Activated CD4-positive, alpha-beta memory T cell treated with anti-CD3 and anti-CD28 coated beads for 36 hours (primary cell): Measurements from ENCODE around the gene KCNJ9. TPM values are rescaled to one million over a fixed set of nuclear protein-coding genes. Genes with fewer than 3 reads are reported as not detected.
"Not testable (repeated sequence)": the region's sequence is repeated elsewhere in the genome, so short reads cannot be mapped to it uniquely, and the experiment has no call there.

ENCODE experiments used
- CTCF ChIA-PET: fragments of 350-600 bp; sonication (Branson Sonifier 250); formaldehyde crosslinking; loops from one replicate; lab custom pipeline; 2021; ENCODE audit warnings: antibody characterized with exemption, inconsistent platforms; lab: Charles Lee
- POLR2A ChIA-PET: fragments of 350-600 bp; sonication (Branson Sonifier 250); formaldehyde crosslinking; loops from one replicate; lab custom pipeline; 2021; ENCODE audit warnings: antibody characterized with exemption; lab: Charles Lee
- DNase-seq: peaks from one replicate; pipeline ENCODE4 v3.0.0-alpha.2; 2020
- H3K27ac Mint-ChIP-seq: one replicate; pipeline ENCODE4 v1.8.0; 2021; ENCODE audit warnings: mixed read lengths
- H3K27me3 Mint-ChIP-seq: one replicate; pipeline ENCODE4 v1.8.0; 2021; ENCODE audit warnings: mixed read lengths
- H3K36me3 Mint-ChIP-seq: one replicate; pipeline ENCODE4 v1.8.0; 2021; ENCODE audit warnings: mixed read lengths
- H3K4me1 Mint-ChIP-seq: one replicate; pipeline ENCODE4 v1.8.0; 2021; ENCODE audit warnings: low read depth, mixed read lengths
- H3K4me3 Mint-ChIP-seq: one replicate; pipeline ENCODE4 v1.8.0; 2021; ENCODE audit warnings: mild to moderate bottlenecking, mixed read lengths
- H3K9me3 Mint-ChIP-seq: one replicate; pipeline ENCODE4 v1.8.0; 2021; ENCODE audit warnings: mixed read lengths
- intact Hi-C: fragments of 100-400 bp; cut with micrococcal nuclease; formaldehyde crosslinking; loops from one replicate; pipeline ENCODE4 v1.15.1; 2023
- total RNA-seq, 2 experiments: library from RNA; stranded (reverse); gene quantifications; one replicate each; pipeline ENCODE4 v1.2.3, GENCODE V29; 2021

KCNJ9 gene
- total RNA-seq, 2 experiments from 2014 or later = not detected

GRCh38 chr1:160120797-160121196, 39.5 kb downstream of the KCNJ9 start:
- CTCF ChIA-PET = no interaction called here
- Mint-ChIP-seq H3K4me3 (no peak overlapping the region), H3K4me1 (no peaks in the 10 kb centered on the region), H3K27ac (no peak overlapping the region), H3K36me3 (no peaks in the 10 kb centered on the region), H3K9me3 (no peaks in the 10 kb centered on the region), H3K27me3 (peaks cover 11% of the 10 kb centered on the region)
- DNase-seq = no peak
- POLR2A ChIA-PET = no interaction called here
- intact Hi-C loops = no loop called here

GRCh38 chr1:160121388-160121787, 40.0 kb downstream of the KCNJ9 start:
- intact Hi-C loops = no loop called here
- H3K9me3 Mint-ChIP-seq = no peaks in the 10 kb centered on the region
- no peaks in the 10 kb centered on the region for H3K36me3 Mint-ChIP-seq
- no peak for DNase-seq
- H3K4me3 Mint-ChIP-seq = no peak overlapping the region
- CTCF ChIA-PET = interaction anchor here (2.0 kb wide), 1 partner anchor 20 kb away, joined by 5 read pairs; no protein-coding TSS in a partner anchor
- POLR2A ChIA-PET = no interaction called here
- H3K4me1 Mint-ChIP-seq = no peaks in the 10 kb centered on the region
- H3K27me3 Mint-ChIP-seq = peaks cover 6% of the 10 kb centered on the region
- H3K27ac Mint-ChIP-seq = no peak overlapping the region

- Mint-ChIP-seq H3K27ac (no peak overlapping the region), H3K4me3 (no peak overlapping the region), H3K9me3 (no peaks in the 10 kb centered on the region), H3K4me1 (no peaks in the 10 kb centered on the region), H3K27me3 (no peaks in the 10 kb centered on the region), H3K36me3 (no peaks in the 10 kb centered on the region)
- DNase-seq = no peak
- CTCF ChIA-PET = interaction anchor here (2.0 kb wide), 1 partner anchor 22 kb away, joined by 5 read pairs; no protein-coding TSS in a partner anchor
- intact Hi-C loops = no loop called here
- POLR2A ChIA-PET = no interaction called here
Observed at GRCh38 chr1:160122978-160123495, 41.7 kb downstream of the KCNJ9 start.

- POLR2A ChIA-PET = no interaction called here
Observed at GRCh38 chr1:160123726-160124125, 42.4 kb downstream of the KCNJ9 start.

GRCh38 chr1:160124705-160125478, 43.6 kb downstream of the KCNJ9 start:
- ChIA-PET POLR2A (no interaction called here), CTCF (no interaction called here)
- H3K4me3 Mint-ChIP-seq = no peak overlapping the region

More at GRCh38 chr1:160123726-160124125, 42.4 kb downstream of the KCNJ9 start:
- DNase-seq = no peak
- H3K4me3 Mint-ChIP-seq = no peak overlapping the region
- H3K9me3 Mint-ChIP-seq = no peaks in the 10 kb centered on the region
- H3K27me3 Mint-ChIP-seq = no peaks in the 10 kb centered on the region
- intact Hi-C loops = no loop called here
- no peaks in the 10 kb centered on the region for H3K4me1 Mint-ChIP-seq
- H3K36me3 Mint-ChIP-seq = no peaks in the 10 kb centered on the region
- CTCF ChIA-PET = no interaction called here
- no peak overlapping the region for H3K27ac Mint-ChIP-seq

GRCh38 chr1:160125746-160126145, 44.4 kb downstream of the KCNJ9 start:
- ChIA-PET POLR2A (no interaction called here), CTCF (no interaction called here)
- H3K27me3 Mint-ChIP-seq = peaks cover 1% of the 10 kb centered on the region
- no peaks in the 10 kb centered on the region for H3K4me1 Mint-ChIP-seq
- DNase-seq = no peak
- no peaks in the 10 kb centered on the region for H3K36me3 Mint-ChIP-seq
- no peaks in the 10 kb centered on the region for H3K9me3 Mint-ChIP-seq
- intact Hi-C loops = no loop called here
- H3K4me3 Mint-ChIP-seq = no peak overlapping the region
- no peak overlapping the region for H3K27ac Mint-ChIP-seq

More at GRCh38 chr1:160124705-160125478, 43.6 kb downstream of the KCNJ9 start:
- Mint-ChIP-seq H3K9me3 (no peaks in the 10 kb centered on the region), H3K36me3 (no peaks in the 10 kb centered on the region), H3K4me1 (no peaks in the 10 kb centered on the region), H3K27ac (no peak overlapping the region), H3K27me3 (no peaks in the 10 kb centered on the region)
- intact Hi-C loops = no loop called here
- no peak for DNase-seq

GRCh38 chr1:160126342-160126741, 45.0 kb downstream of the KCNJ9 start:
- H3K4me1 Mint-ChIP-seq, POLR2A ChIA-PET, H3K27ac Mint-ChIP-seq, intact Hi-C loops, DNase-seq, CTCF ChIA-PET, H3K9me3 Mint-ChIP-seq, H3K36me3 Mint-ChIP-seq, H3K27me3 Mint-ChIP-seq, H3K4me3 Mint-ChIP-seq: not testable (repeated sequence)

- intact Hi-C loops = no loop called here
- no peak for DNase-seq
- no peaks in the 10 kb centered on the region for H3K9me3 Mint-ChIP-seq
- H3K4me1 Mint-ChIP-seq = no peaks in the 10 kb centered on the region
- peaks cover 2% of the 10 kb centered on the region for H3K27me3 Mint-ChIP-seq
- no peak overlapping the region for H3K4me3 Mint-ChIP-seq
- ChIA-PET POLR2A (no interaction called here), CTCF (no interaction called here)
- no peak overlapping the region for H3K27ac Mint-ChIP-seq
- H3K36me3 Mint-ChIP-seq = no peaks in the 10 kb centered on the region
Observed at GRCh38 chr1:160127381-160127780, 46.0 kb downstream of the KCNJ9 start.

GRCh38 chr1:160127865-160128523, 46.7 kb downstream of the KCNJ9 start:
- ChIA-PET POLR2A (no interaction called here), CTCF (no interaction called here)
- Mint-ChIP-seq H3K4me3 (no peak overlapping the region), H3K9me3 (no peaks in the 10 kb centered on the region), H3K27ac (no peak overlapping the region), H3K4me1 (no peaks in the 10 kb centered on the region), H3K36me3 (no peaks in the 10 kb centered on the region), H3K27me3 (peaks cover 3% of the 10 kb centered on the region)
- DNase-seq = no peak
- intact Hi-C loops = no loop called here

- no peak for DNase-seq
- H3K9me3 Mint-ChIP-seq = no peaks in the 10 kb centered on the region
- H3K27me3 Mint-ChIP-seq = peaks cover 4% of the 10 kb centered on the region
- CTCF ChIA-PET = interaction anchor here (1.0 kb wide), 1 partner anchor 46 kb away, joined by 3 read pairs; no protein-coding TSS in a partner anchor
- POLR2A ChIA-PET = no interaction called here
- no peaks in the 10 kb centered on the region for H3K36me3 Mint-ChIP-seq
- no peaks in the 10 kb centered on the region for H3K4me1 Mint-ChIP-seq
- intact Hi-C loops = no loop called here
- H3K27ac Mint-ChIP-seq = no peak overlapping the region
- H3K4me3 Mint-ChIP-seq = no peak overlapping the region
Observed at GRCh38 chr1:160128636-160129035, 47.3 kb downstream of the KCNJ9 start.

GRCh38 chr1:160129046-160129445, 47.7 kb downstream of the KCNJ9 start:
- Mint-ChIP-seq H3K9me3 (no peaks in the 10 kb centered on the region), H3K27me3 (peaks cover 4% of the 10 kb centered on the region), H3K36me3 (no peaks in the 10 kb centered on the region), H3K4me1 (no peaks in the 10 kb centered on the region), H3K4me3 (no peak overlapping the region), H3K27ac (no peak overlapping the region)
- intact Hi-C loops = no loop called here
- no peak for DNase-seq
- ChIA-PET POLR2A (no interaction called here), CTCF (interaction anchor here (1.0 to 1.1 kb wide), 2 partner anchors 46 to 122 kb away, joined by 3 read pairs; no protein-coding TSS in a partner anchor)

GRCh38 chr1:160129558-160129957, 48.2 kb downstream of the KCNJ9 start:
- Mint-ChIP-seq H3K27ac (no peak overlapping the region), H3K4me3 (no peak overlapping the region), H3K27me3 (peaks cover 4% of the 10 kb centered on the region), H3K9me3 (no peaks in the 10 kb centered on the region), H3K4me1 (no peaks in the 10 kb centered on the region), H3K36me3 (no peaks in the 10 kb centered on the region)
- intact Hi-C loops = no loop called here
- ChIA-PET CTCF (interaction anchor here (1.0 to 1.3 kb wide), 3 partner anchors 43 to 122 kb away, joined by 3 read pairs; no protein-coding TSS in a partner anchor), POLR2A (no interaction called here)
- DNase-seq = no peak
